HG03064 (cell line): ENCODE data around the gene LRRC61.
"Not testable (repeated sequence)": the region's sequence is repeated elsewhere in the genome, so short reads cannot be mapped to it uniquely, and the experiment has no call there.

Experiments used
- ATAC-seq: cut with Tn5 transposase; IDR thresholded peaks from one replicate; pipeline ENCODE4 v1.9.1; 2021; ENCODE audit warnings: low read depth; ENCODE audit not compliant: unreplicated experiment

LRRC61 gene

DNA sequence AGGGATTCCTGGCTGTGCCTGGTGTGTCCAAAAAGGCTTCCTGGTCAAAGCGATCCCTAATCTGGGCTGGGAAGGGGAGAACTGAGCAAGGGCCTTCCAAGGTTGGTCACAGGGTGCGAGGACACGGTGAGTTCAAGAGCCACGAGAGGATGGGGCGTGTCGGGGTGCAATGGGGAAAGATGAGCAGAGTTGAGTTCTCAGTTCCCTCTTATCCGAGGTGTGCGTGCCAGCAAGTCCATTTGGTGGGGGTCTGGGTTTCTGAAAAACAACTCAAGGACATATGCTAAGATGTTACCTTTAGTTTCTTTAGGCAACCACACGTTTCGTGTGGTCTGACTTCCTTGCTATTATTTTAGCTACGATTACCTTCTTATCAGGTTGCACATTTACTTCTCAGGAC lies 57.3 kb downstream of the LRRC61 start:
- no peak for ATAC-seq

- no peak for ATAC-seq
Measured at GRCh38 chr7:150381096-150381495, 57.9 kb downstream of the LRRC61 start.

- no peak for ATAC-seq
Measured at GRCh38 chr7:150381785-150382122, 58.6 kb downstream of the LRRC61 start.

GRCh38 chr7:150382123-150382843 lies 59.1 kb downstream of the LRRC61 start:
- ATAC-seq, result no peak

GRCh38 chr7:150382844-150383225 lies 59.7 kb downstream of the LRRC61 start:
- ATAC-seq, result no peak

GRCh38 chr7:150383710-150384397 lies 60.7 kb downstream of the LRRC61 start:
- no peak for ATAC-seq

DNA sequence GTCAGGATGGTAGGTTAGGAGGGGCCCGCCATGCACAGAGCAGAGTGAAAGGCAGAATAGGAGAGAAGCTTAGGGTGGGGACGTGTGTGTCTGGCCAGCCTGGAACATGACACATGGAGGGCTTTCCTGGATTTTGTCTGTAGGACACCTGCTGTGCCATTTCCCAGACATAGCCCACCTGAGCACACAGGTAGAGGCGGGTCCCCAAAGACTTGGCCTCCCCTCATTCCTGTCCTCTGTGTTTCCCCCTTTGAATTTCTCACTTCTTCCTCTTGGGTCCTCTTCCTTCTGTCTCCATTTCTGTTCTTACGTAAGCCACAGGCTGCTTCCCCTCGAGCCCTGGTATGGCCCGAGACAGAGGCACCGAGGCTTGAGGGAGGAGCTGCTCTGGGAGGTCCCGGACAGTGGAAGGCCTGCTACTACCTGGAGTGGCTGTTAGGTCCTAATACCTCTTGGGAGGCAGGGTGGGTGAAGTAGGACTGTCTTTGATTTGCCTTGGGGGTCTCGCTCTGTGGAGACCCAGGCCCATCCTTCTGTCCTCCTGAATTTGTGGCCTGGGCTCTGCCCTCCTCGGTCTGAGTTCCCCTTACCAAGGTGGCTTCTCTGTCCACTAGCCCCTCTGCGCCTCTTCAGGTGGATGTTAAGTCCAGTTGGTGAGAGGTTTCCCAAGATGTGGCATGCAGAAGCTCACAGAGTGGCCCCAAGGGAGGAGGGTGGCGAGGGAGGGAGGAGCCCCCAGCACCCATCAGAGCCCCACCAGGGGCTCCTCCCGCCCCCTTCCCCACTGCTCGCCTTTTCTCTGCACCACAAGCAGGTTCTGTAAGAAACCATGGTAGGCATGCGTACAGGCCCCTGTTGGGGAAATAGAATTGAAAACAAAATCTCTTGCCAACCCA lies 61.5 kb downstream of the LRRC61 start:
- ATAC-seq, result no peak

- ATAC-seq, result no peak
Measured at GRCh38 chr7:150385302-150385723, 62.2 kb downstream of the LRRC61 start.

GRCh38 chr7:150385884-150386283 lies 62.7 kb downstream of the LRRC61 start:
- ATAC-seq, result not testable (repeated sequence)
